PC-9 (cell line): ENCODE measurements around the gene TMC8.

ENCODE experiments used
- EZH2 ChIP-seq: fragments of 200-600 bp; sonication (generic); IDR thresholded peaks from 2 replicates; pipeline ENCODE4 v1.8.0; 2017; ENCODE audit warnings: antibody characterized with exemption, low read depth
- TF ChIP-seq, protein P1 (sequence below): fragments of 200-600 bp; sonication (generic); conservative IDR thresholded peaks from 2 replicates; pipeline ENCODE4 v1.6.1; 2017; ENCODE audit warnings: mixed run types, antibody characterized with exemption, mild to moderate bottlenecking, moderate library complexity

- TF ChIP-seq, protein P1, sequence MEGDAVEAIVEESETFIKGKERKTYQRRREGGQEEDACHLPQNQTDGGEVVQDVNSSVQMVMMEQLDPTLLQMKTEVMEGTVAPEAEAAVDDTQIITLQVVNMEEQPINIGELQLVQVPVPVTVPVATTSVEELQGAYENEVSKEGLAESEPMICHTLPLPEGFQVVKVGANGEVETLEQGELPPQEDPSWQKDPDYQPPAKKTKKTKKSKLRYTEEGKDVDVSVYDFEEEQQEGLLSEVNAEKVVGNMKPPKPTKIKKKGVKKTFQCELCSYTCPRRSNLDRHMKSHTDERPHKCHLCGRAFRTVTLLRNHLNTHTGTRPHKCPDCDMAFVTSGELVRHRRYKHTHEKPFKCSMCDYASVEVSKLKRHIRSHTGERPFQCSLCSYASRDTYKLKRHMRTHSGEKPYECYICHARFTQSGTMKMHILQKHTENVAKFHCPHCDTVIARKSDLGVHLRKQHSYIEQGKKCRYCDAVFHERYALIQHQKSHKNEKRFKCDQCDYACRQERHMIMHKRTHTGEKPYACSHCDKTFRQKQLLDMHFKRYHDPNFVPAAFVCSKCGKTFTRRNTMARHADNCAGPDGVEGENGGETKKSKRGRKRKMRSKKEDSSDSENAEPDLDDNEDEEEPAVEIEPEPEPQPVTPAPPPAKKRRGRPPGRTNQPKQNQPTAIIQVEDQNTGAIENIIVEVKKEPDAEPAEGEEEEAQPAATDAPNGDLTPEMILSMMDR = no peak
- no peak for TF ChIP-seq EZH2
Observed at GRCh38 chr17:78122931-78123249, 7.7 kb upstream of the TMC8 start.
